Loucy (cell line): Measurements from ENCODE around the gene SRGAP1.

Experiments
- CTCF ChIP-seq: fragments of 200-600 bp; sonication (generic); conservative IDR thresholded peaks from 2 replicates; pipeline ENCODE4 v1.5.1; 2014; ENCODE audit warnings: mild to moderate bottlenecking, antibody characterized with exemption, low read length
- EZH2phosphoT487 ChIP-seq: fragments of 200-600 bp; IDR thresholded peaks from 2 replicates; pipeline ENCODE4 v1.6.1; 2018; ENCODE audit warnings: antibody characterized with exemption, mild to moderate bottlenecking, moderate library complexity, borderline replicate concordance

DNA sequence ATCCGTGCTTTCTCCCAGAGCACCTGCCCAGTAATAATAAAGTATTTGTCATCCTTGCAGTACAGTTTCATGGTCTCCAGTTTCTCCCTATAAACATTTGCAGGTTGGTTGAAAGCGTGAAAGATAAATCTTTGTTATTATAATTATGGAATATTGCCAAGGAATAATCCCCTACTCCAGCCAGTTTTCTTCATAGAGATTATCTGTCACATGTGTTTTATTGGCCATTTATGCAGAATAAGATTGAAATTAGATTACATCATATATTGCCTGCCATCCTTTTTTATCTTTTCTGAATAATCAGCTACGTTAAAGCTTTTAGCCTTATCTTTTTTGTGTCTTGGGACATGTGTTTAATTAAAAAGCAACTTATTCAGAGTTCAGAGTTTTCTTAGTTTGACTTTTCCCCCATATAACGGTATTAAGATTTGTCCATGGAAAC lies 209.6 kb downstream of the SRGAP1 start:
- no peak for TF ChIP-seq CTCF
- TF ChIP-seq EZH2phosphoT487 = no peak
